Fibroblast of lung (primary cell): Measurements from ENCODE around the gene PRPSAP1.

Experiments
- CTCF ChIP-seq, 2 donors: IDR thresholded peaks in 1 of 2; conservative IDR thresholded peaks in 1 of 2; 1 replicate in 1 of 2; 2 replicates in 1 of 2; pipeline ENCODE4 v1.5.1; 2011 to 2012; ENCODE audit warnings: low read length in 2 of 2, control low read depth in 1 of 2, inconsistent platforms in 1 of 2, low read depth in 1 of 2, mild to moderate bottlenecking in 1 of 2
- EZH2 ChIP-seq: IDR thresholded peaks from 2 replicates; pipeline ENCODE4 v1.5.1; 2012; ENCODE audit warnings: low read length, control low read depth, mild to moderate bottlenecking; ENCODE audit errors: missing control alignments

- TF ChIP-seq EZH2 (no peak), CTCF (conservative IDR thresholded peaks at IDR 0.05 in 1 of 2, IDR thresholded peaks at IDR 0.05 in 1 of 2; ENCODE audit: low read depth in 1 of 2, low read length in 2 of 2) (no peak)
These were observed 41.0 kb downstream of the PRPSAP1 start for GRCh38 chr17:76312735-76313134.
